GM12892 (cell line): ENCODE data around the gene ASAP3.
A peak's percentile ranks its signal among the peaks of the same experiment; 100 is the strongest.

Experiments
- DNase-seq: peaks from one replicate; pipeline ENCODE4 v3.0.0; 2011; ENCODE audit not compliant: insufficient read length
- FAIRE-seq: peaks from 2 replicates; lab custom pipeline; 2011; peaks lifted over from hg19 to GRCh38; lab: Jason Lieb, UNC
- POLR2A ChIP-seq: IDR thresholded peaks from 2 replicates; pipeline ENCODE4 v1.6.1; 2011; ENCODE audit warnings: low read depth, low read length, control low read depth
- POLR2AphosphoS5 ChIP-seq: IDR thresholded peaks from 2 replicates; pipeline ENCODE4 v1.6.1; 2011; ENCODE audit warnings: low read depth, low read length, control low read depth
- TAF1 ChIP-seq: IDR thresholded peaks from 2 replicates; pipeline ENCODE4 v1.6.1; 2011; ENCODE audit warnings: low read depth, mild to moderate bottlenecking, control low read depth, low read length, borderline replicate concordance

Gene ASAP3

DNA sequence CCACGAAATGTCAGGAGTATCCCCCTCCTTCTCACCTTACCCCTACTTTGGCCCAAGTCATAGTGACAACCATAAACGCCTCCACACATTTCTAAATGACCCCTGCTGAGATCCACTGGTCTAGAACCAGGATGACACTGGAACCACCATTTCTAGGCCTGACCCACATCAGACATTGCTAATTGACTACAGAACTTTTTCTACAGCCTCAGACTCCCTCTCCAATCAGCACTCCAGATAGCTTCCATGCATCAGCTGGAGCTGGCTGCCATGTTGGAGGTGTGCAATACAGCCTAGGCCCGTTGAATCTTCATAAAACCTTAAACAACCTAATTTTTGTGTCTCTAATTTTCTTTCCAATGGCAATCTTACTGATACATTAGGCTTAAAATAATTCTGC, 78.0 kb downstream of the ASAP3 start:
- FAIRE-seq (no peak), DNase-seq (no peak)
- TF ChIP-seq POLR2A (no peak), POLR2AphosphoS5 (no peak), TAF1 (no peak)

DNA sequence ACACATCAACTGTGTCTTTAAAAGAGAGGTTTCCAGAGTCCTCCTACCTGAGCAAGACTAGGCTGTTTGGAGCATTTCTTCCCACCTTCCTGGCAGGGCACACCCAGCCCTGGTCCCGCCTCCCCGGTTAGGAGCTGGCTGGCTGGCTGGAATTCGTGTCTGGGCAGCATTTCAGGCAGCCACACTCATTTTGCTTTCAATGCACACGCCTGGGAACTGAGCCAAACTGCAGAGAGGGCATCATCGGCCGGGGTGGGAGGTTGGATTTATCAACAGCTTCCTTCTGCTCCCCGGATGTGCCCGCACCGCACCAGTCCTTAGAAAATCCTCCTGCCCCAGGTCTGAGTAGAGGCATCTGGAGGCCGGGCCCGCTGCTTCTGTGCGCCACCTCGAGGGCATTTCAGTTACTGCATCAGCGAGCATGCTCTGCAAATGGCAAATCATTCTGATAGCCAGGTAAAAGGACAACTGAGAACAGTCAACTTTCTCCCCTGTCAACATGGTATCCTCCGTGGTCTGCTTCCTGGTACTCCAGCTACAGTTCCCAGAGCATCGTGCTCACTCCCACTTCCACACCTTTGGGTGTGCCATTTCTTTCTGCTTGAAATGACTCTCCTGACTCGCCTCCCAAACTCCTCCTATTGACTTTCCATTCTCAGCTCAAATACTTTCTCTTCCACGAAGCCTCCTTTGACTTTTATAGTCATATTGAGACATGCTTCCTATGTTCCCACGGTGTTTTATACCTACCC, 80.1 kb downstream of the ASAP3 start:
- peak; percentile 97 for FAIRE-seq
- TF ChIP-seq POLR2AphosphoS5, result no peak
- no peak for TF ChIP-seq TAF1
- TF ChIP-seq POLR2A, result no peak
- peak; percentile 68 for DNase-seq

DNA sequence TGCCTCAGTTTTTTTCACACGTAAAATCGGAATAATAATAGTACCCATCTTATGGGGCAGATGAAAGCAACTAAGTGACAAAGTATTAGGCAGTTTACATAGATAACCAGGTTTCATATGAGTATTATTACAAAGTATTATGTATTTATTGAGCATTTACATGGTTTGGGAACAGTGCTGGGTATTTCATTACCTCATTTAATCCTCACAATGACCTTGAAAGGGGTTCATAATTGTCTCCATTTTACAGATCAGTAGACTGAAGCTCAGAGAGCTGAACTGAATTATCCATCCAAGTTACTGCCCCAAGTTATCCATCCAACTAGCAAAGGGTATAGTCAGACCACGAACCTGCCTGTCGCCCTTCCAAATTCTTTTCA, 80.6 kb downstream of the ASAP3 start:
- DNase-seq, result no peak
- FAIRE-seq, result no peak
- TF ChIP-seq TAF1 (no peak), POLR2AphosphoS5 (no peak), POLR2A (no peak)

DNA sequence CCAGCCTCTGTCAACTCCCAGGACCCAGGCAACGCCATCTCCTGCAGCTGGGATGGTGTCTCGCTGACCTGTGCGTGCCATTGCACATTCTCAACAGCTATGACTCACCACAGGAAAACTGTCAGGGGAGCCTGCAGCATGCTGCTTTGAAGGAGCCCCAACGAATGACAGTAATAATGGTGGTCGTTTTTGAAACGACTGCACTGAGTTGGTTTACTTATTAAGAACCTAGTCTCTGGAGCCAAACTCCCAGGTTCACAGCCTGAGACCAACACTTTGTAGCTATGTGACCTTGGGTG, 81.0 kb downstream of the ASAP3 start:
- DNase-seq, result no peak
- TF ChIP-seq TAF1 (no peak), POLR2A (no peak), POLR2AphosphoS5 (no peak)
- FAIRE-seq, result no peak

DNA sequence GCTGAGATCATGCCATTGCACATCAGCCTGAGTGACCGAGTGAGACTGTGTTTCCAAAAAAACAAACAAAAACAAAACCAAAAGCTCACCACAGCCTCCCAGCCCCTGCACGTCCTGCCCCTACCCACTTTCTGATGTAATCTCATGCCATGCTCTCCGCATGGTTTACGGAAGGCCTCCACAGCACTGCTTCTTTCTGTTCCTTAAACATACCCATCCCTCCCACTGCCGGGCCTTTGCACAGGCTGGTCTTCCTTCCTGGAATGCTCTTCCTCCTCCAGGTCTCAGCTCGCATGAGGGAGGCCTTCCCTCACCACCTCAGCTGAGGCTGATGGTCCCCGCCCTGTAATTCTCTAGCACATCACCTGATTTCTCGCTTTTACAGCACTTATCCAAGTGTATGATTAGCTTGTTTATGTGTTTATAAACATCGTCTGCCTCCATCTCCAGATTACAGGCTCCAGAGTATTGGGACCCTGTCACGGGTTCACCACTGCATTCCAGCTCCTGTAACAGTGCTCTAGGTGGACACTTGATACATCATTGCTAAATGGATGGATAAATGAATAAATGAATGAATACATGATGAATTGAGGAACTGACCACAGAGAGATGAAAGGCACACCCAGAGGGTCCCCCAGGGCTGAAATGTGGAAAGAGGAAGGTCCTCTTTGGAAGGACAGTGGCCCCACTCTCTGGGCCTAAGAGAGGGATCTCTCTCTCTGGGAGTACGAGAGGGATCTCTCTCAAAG, 81.5 kb downstream of the ASAP3 start:
- FAIRE-seq (no peak), DNase-seq (no peak)
- TF ChIP-seq POLR2A, result no peak

DNA sequence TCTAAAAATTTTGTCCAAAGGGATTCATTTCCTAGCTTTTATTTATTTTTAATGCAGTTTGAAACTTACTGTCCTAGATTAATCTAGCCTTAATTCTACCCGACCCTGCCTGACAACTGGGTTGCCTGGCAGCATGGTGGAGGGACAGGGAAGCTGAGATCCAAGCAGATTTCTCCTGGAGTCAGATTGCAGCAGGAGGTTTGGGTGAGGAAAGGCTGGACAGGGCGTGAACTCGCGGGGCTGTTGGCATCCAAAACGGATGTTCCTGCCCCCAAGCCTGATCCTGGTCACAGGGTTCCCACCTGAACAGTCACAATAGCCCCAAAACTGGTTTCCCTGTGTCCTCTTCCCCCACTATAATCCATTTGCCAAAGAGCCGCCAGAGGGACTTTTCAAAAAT, 82.7 kb downstream of the ASAP3 start:
- no peak for DNase-seq
- FAIRE-seq, result no peak
- TF ChIP-seq POLR2AphosphoS5 (no peak), POLR2A (no peak), TAF1 (no peak)

DNA sequence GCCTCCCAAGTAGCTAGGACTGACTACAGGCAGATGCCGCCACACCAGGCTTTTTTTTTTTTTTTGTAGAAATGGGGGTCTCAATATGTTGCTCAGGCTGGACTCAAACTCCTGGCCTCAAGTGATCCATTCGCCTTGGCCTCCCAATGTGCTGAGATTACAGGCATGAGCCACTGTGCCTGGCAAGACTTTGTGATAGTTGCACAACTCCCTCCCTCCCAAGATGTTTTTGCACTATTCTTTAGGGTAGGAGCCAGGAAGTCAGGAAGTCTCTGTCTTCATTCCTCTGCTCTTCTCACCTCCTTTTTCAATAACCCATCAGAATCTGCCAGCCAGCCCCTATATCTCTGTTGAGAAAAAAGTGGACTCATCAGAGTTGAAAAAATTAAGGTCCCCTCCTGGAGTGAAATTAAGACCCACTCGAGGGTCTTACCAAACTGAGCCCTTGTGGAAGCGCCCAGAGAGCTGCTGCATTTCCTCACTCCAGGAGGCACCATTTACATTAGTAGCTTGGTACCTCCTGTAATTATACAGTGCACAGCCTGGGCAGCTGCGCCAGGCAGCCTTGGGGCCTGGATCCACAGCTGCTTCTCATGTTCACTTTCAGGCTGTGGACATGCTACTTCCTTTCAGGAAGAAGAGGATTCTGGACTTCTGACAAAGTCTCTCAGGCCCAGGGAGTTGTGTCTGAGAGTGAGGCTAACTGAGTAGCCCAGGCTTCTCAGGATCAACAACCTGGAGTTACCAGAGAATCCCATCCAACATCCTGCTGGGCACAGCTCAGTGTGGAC, 83.5 kb downstream of the ASAP3 start:
- TF ChIP-seq POLR2AphosphoS5 (no peak), POLR2A (no peak), TAF1 (no peak)
- FAIRE-seq (no peak), DNase-seq (no peak)

DNA sequence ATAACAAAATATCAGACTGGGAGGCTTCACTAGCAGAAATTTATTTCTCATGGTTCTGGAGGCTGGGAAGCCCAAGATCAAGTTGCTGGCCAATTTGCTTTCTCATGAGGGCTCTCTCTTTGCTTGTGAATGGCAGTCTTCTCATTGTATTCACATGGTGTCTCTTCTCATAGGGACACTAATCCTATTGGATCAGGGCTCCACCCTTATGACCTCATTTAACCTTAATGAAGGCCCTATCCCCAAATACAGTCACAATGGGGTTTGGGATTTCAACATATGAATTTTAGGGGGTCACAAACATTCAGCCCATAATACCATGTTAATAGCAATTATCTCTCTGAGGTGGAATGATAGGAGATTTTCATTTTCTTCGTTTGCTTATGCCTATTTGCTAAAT, 84.8 kb downstream of the ASAP3 start:
- FAIRE-seq, result no peak
- DNase-seq, result no peak
- TF ChIP-seq POLR2A, result no peak
- no peak for TF ChIP-seq TAF1
- no peak for TF ChIP-seq POLR2AphosphoS5

DNA sequence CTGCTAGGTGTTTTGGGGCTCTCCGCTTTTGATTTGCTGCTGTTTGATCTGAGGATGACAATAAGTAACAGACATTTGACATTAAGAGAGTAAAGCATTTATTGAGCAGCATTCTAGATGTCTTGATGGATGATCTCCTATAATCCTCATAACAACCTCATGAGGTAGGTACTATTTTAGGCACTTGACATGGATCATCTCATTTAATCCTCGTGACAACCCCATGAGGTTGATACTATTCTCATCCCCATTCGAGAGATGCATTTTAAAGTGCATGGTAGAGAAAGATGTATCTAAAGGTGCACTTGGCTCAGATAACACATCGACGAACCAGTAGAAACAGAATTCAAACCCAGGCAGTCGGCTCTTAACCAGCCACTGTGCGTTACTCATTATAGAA, 86.1 kb downstream of the ASAP3 start:
- DNase-seq (no peak), FAIRE-seq (no peak)
- no peak for TF ChIP-seq TAF1
- TF ChIP-seq POLR2AphosphoS5, result no peak
- TF ChIP-seq POLR2A, result no peak

DNA sequence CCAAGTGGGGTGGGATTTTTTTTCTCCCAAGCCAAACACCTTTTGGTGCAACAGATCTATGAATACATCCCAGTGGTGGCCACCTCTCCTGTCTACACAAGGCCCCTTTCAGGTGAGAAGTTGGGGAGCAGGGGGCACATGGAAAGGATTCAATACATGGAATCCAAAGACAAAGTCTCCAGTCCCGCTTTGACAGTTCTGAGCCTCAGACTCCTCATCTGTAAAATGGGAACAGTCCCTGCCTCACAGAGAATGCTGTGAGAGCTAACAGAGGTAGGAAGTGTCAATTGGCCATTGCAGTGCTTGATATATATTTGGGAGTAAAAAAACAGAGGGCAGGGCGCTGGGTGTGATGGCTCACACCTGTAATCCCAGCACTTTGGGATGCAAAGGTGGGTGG, 87.6 kb downstream of the ASAP3 start:
- FAIRE-seq, result no peak
- TF ChIP-seq POLR2AphosphoS5, result no peak
- no peak for TF ChIP-seq TAF1
- no peak for TF ChIP-seq POLR2A
- DNase-seq, result no peak

DNA sequence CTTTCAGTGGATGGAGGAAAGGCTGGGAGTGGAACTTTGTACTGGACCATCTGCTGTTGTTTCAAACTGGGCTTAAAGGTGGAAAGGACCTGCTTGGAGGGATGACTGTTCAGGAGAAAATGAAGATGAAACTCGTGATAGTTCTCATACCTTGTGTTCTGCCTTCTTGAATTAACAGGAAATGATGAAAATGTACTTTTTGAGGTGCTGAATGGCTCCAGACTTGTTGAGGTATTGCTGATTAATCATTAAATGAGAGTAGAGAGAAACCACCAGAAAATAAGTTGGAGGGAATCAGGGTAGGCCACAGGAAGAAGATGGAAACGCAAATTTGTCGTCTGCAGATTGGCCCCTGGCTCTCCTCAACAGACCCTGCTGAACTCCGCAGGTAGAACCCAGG, 88.1 kb downstream of the ASAP3 start:
- FAIRE-seq, result no peak
- no peak for DNase-seq
- TF ChIP-seq POLR2AphosphoS5 (no peak), POLR2A (no peak), TAF1 (no peak)

DNA sequence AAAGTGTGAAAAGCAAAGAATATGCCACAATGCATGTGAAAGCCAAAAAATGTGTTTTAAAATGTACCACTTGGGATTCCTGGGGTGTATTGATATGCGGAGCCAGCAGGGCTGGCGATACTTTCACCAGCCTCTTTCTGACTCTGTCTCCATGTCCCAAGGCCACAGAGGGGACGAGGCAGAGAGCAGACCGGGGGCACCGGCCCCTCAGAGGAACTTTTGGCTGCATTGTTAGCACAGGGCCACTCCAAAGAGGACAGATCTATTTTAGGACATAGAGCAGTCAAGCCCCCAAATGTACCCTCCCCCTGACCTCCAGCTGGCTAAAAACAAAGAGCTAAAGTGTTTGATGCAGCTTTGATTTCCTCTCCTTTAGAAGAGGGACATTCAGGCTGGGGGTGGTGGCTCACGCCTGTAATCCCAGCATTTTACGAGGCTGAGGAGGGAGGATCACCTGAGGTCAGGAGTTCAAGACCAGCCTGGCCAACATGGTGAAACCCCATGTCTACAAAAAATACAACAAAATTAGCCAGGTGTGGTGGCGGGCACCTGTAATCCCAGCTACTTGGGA, 88.7 kb downstream of the ASAP3 start:
- TF ChIP-seq POLR2AphosphoS5 (no peak), TAF1 (no peak)
- FAIRE-seq (no peak), DNase-seq (no peak)
